ENCODE data around the gene SEL1L3.

GRCh38 chr4:25702848-25703247, 159.9 kb downstream of the SEL1L3 start:
- TF ChIP-seq CTCF (IDR thresholded peaks at IDR 0.05; ENCODE audit: insufficient read depth, low read length) (no peak), SPI1 (IDR thresholded peaks at IDR 0.05; ENCODE audit: borderline replicate concordance, low read depth) (no peak), POLR2AphosphoS5 (IDR thresholded peaks at IDR 0.05; ENCODE audit: low read depth) (no peak)
